Thoracic aorta (tissue), 2 donors: ENCODE data around the gene PSMD9. TPM values are rescaled to one million over a fixed set of nuclear protein-coding genes. Genes with fewer than 3 reads are reported as not detected.

Experiments
- ATAC-seq: fragments of 150-250 bp; one replicate; pipeline ENCODE4 v1.8.0; 2017; ENCODE audit warnings: low read depth; ENCODE audit not compliant: insufficient number of reproducible peaks, low FRiP score
- DNase-seq: peaks from one replicate; pipeline ENCODE4 v3.0.0-alpha.2; 2020; ENCODE audit warnings: low spot score
- H3K27ac ChIP-seq, 2 donors: fragments of 200-600 bp; sonication (generic); 1 replicate in 1 of 2; 2 replicates in 1 of 2; pipeline ENCODE4 v1.5.1; 2016; ENCODE audit warnings: mild to moderate bottlenecking in 2 of 2, moderate library complexity in 2 of 2
- H3K27me3 ChIP-seq: fragments of 200-600 bp; sonication (generic); replicated peaks from 2 replicates; pipeline ENCODE4 v1.6.0; 2016; ENCODE audit warnings: mild to moderate bottlenecking; ENCODE audit not compliant: insufficient read depth
- H3K36me3 ChIP-seq: fragments of 200-600 bp; sonication (generic); one replicate; pipeline ENCODE4 v1.5.1; 2016
- H3K4me1 ChIP-seq, 2 donors: fragments of 200-600 bp; sonication (generic); 1 replicate in 1 of 2; 2 replicates in 1 of 2; pipeline versions ENCODE4 v1.5.1 to v1.6.0; 2016; ENCODE audit warnings: low read depth in 2 of 2, mild to moderate bottlenecking in 1 of 2; ENCODE audit not compliant: control insufficient read depth in 1 of 2
- H3K4me3 ChIP-seq: fragments of 200-600 bp; sonication (generic); 2 replicates; pipeline ENCODE4 v1.5.1; 2016; ENCODE audit warnings: mild to moderate bottlenecking
- H3K9me3 ChIP-seq: fragments of 200-600 bp; sonication (generic); 2 replicates; pipeline ENCODE4 v1.5.1; 2016
- total RNA-seq, 2 donors: library from RNA; depleted of rRNA; stranded (reverse); fragments of >200 nt; gene quantifications; one replicate each; pipeline versions ENCODE4 v1.1.0 to v1.2.3, GENCODE V29; 2016
- TF ChIP-seq, protein P1 (sequence below): fragments of 200-600 bp; sonication (generic); IDR thresholded peaks from one replicate; pipeline ENCODE4 v1.5.1; 2019; ENCODE audit warnings: antibody characterized with exemption

Gene PSMD9
- total RNA-seq, 2 donors from 2014 or later, result 93.4 to 101 TPM

DNA sequence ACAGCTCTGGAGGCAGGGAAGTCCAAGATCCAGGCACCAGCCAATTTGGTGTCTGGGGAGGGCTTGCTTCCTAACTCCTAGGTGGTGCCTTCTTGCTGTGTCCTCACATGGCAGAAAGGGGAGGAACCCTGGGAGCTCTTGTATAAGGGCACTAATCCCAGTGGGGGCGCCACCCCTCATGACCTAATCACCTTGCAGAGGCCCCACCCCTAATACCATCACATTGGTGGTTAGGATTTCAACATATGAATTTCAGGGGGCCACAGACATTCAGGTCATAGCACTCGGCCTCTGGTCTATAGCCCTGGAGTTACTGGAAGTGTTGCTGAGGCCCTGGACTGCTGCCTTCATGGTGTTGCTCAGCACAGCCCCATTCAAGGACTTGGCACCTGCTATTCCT is 14.6 kb downstream of the PSMD9 start:
- TF ChIP-seq, protein P1, sequence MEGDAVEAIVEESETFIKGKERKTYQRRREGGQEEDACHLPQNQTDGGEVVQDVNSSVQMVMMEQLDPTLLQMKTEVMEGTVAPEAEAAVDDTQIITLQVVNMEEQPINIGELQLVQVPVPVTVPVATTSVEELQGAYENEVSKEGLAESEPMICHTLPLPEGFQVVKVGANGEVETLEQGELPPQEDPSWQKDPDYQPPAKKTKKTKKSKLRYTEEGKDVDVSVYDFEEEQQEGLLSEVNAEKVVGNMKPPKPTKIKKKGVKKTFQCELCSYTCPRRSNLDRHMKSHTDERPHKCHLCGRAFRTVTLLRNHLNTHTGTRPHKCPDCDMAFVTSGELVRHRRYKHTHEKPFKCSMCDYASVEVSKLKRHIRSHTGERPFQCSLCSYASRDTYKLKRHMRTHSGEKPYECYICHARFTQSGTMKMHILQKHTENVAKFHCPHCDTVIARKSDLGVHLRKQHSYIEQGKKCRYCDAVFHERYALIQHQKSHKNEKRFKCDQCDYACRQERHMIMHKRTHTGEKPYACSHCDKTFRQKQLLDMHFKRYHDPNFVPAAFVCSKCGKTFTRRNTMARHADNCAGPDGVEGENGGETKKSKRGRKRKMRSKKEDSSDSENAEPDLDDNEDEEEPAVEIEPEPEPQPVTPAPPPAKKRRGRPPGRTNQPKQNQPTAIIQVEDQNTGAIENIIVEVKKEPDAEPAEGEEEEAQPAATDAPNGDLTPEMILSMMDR, result no peak
- DNase-seq (no peak), ATAC-seq (no peak)
- Histone ChIP-seq H3K4me1 (no peaks in the 10 kb centered on the region), H3K4me3 (no peak overlapping the region), H3K36me3 (peaks cover 56% of the 10 kb centered on the region), H3K27ac (no peak overlapping the region), H3K27me3 (no peaks in the 10 kb centered on the region), H3K9me3 (no peaks in the 10 kb centered on the region)

DNA sequence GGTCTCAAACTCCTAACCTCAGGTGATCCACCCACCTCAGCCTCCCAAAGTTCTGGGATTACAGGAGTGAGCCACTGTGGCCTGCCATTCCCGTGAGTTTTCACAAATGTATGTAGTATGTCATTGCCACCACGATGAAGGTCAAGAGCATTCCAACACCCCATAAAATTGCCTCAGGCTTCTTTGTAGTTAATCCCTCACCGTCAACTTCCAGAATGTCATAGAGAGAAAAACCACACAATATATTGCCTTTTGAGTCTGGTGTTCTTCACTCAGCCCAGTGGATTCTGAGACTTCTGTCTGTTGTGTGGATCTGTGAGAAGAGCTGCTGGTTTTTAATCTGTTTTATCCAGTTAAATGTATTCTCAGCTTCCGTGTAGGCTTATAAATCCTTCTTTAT is 17.2 kb downstream of the PSMD9 start:
- DNase-seq (no peak), ATAC-seq (no peak)
- Histone ChIP-seq H3K27ac (no peak overlapping the region), H3K27me3 (no peaks in the 10 kb centered on the region), H3K4me3 (no peak overlapping the region), H3K9me3 (no peaks in the 10 kb centered on the region), H3K36me3 (peaks cover 51% of the 10 kb centered on the region), H3K4me1 (no peaks in the 10 kb centered on the region)
- TF ChIP-seq, protein P1, result no peak

DNA sequence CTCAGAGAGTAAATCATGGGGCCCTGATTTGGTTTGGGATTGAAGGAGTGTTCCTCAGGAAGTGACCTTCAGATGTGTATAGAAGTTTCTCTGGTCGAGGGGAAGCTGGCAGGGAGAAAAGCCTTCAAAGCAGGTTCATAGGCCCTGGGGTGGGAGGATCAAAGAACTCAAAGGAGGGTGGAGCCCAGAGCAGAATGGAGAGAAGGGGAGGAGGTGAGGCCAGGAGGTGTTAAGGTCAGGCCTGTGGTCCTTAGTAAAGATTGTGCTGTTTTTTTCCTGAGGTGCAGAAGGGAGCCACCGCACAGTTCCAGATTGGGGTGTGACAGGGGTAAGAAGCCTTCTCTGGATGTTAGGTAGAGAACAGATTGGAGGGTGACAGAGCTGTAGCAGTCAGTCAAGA is 20.1 kb downstream of the PSMD9 start:
- TF ChIP-seq, protein P1, result no peak
- no peaks in the 10 kb centered on the region for H3K4me1 ChIP-seq
- H3K36me3 ChIP-seq, result peaks cover 30% of the 10 kb centered on the region
- no peak for ATAC-seq
- no peak for DNase-seq
- no peak overlapping the region for H3K27ac ChIP-seq
- no peaks in the 10 kb centered on the region for H3K9me3 ChIP-seq
- no peak overlapping the region for H3K4me3 ChIP-seq
- H3K27me3 ChIP-seq, result no peaks in the 10 kb centered on the region

DNA sequence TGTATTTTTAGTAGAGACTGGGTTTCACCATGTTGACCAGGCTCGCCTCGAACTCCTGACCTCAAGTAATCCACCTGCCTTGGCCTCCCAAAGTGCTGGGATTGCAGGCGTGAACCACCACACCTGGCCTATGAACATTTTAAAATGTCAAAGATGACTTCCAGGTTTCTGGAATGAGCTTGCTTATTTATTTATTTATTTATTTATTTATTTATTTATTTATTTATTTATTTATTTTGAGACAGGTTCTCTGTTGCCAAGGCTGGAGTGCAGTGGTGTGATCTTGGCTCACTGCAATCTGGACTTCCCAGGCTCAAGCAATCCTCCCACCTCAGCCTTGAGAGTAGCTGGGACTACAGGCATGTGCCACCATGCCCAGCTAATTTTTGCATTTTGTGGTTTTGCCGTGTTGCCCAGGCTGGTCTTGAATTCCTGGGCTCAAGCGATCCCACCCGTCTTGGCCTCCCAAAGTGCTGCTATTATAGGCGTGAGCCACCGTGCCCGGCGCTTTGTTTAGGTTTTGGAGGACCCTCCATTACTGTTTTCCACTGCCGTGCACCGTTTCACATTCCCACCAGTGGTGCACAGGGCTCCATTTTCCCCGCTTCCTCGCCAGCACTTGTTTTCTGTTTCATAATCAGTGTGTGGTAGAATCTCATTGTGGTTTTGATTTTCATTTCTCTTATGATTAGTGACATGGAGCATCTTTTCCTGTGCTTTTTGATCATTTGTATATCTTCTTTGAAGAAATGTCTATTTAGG is 23.4 kb downstream of the PSMD9 start:
- no peak for DNase-seq
- peaks cover 0 to 7% of the 10 kb centered on the region in 2 donors for H3K4me1 ChIP-seq
- TF ChIP-seq, protein P1, result no peak
- no peak overlapping the region for H3K27ac ChIP-seq
- peaks cover 27% of the 10 kb centered on the region for H3K36me3 ChIP-seq
- H3K9me3 ChIP-seq, result no peaks in the 10 kb centered on the region
- H3K27me3 ChIP-seq, result no peaks in the 10 kb centered on the region
- H3K4me3 ChIP-seq, result no peak overlapping the region
- ATAC-seq, result no peak

DNA sequence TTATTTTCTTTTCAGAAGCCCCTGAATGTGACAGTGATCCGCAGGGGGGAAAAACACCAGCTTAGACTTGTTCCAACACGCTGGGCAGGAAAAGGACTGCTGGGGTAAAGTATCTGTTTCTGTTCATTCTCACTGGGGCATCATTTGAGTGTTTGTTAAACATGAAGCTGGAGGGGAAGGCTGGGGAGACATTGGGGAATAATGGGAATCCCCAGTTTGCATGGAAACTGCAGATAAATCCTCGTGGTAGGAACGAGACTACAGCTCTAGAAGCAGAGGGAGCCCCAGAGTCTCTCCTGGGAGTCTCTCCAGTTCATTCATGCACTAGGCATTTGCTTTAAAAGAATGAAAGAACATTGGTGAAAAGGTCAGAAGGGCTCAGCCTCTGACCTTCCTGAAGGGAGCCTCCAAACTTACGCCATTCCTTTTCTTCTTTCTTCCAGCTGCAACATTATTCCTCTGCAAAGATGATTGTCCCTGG is 27.3 kb downstream of the PSMD9 start:
- H3K27ac ChIP-seq, result peak overlapping the region in 1 of 2 donors; percentile 78

More for the DNA sequence above, 27.3 kb downstream of the PSMD9 start:
- H3K36me3 ChIP-seq, result peaks cover 13% of the 10 kb centered on the region
- peaks cover 3 to 23% of the 10 kb centered on the region in 2 donors for H3K4me1 ChIP-seq
- H3K9me3 ChIP-seq, result no peaks in the 10 kb centered on the region
- DNase-seq (no peak), ATAC-seq (no peak)
- H3K4me3 ChIP-seq, result no peak overlapping the region
- TF ChIP-seq, protein P1, result no peak
- no peaks in the 10 kb centered on the region for H3K27me3 ChIP-seq
